Neural progenitor cell (in vitro differentiated cells): ENCODE data around the gene SEZ6L. TPM values are rescaled to one million over a fixed set of nuclear protein-coding genes. Genes with fewer than 3 reads are reported as not detected.
A peak's percentile ranks its signal among the peaks of the same experiment; 100 is the strongest.

ENCODE experiments used
- DNase-seq: peaks from one replicate; pipeline ENCODE4 v3.0.0-alpha.2; 2016; ENCODE audit warnings: low spot score
- H2AFZ ChIP-seq: fragments of 200-600 bp; sonication (generic); replicated peaks from 2 replicates; pipeline ENCODE4 v1.6.1; 2016; ENCODE audit warnings: antibody characterized with exemption
- H3F3A ChIP-seq: fragments of 200-600 bp; sonication (generic); 2 replicates; pipeline ENCODE4 v1.6.1; 2016; ENCODE audit warnings: antibody characterized with exemption, low read depth
- H3K27ac ChIP-seq: fragments of 200-600 bp; sonication (generic); 2 replicates; pipeline ENCODE4 v1.5.1; 2016; ENCODE audit warnings: mild to moderate bottlenecking
- H3K27me3 ChIP-seq: fragments of 200-600 bp; sonication (generic); 2 replicates; pipeline ENCODE4 v1.6.1; 2016; ENCODE audit warnings: mild to moderate bottlenecking, moderate library complexity
- H3K36me3 ChIP-seq: fragments of 200-600 bp; sonication (generic); 2 replicates; pipeline ENCODE4 v1.5.1; 2016
- H3K4me1 ChIP-seq: fragments of 200-600 bp; sonication (generic); 2 replicates; pipeline ENCODE4 v1.6.1; 2016; ENCODE audit warnings: mixed run types
- H3K4me2 ChIP-seq: fragments of 200-600 bp; sonication (generic); 2 replicates; pipeline ENCODE4 v1.6.1; 2016
- H3K4me3 ChIP-seq: fragments of 200-600 bp; sonication (generic); 2 replicates; pipeline ENCODE4 v1.5.1; 2016
- H3K79me2 ChIP-seq: fragments of 200-600 bp; sonication (generic); 2 replicates; pipeline ENCODE4 v1.6.1; 2016; ENCODE audit warnings: low read depth
- H3K9ac ChIP-seq: fragments of 200-600 bp; sonication (generic); 2 replicates; pipeline ENCODE4 v1.6.1; 2016
- H3K9me3 ChIP-seq: fragments of 200-600 bp; sonication (generic); 2 replicates; pipeline ENCODE4 v1.5.1; 2016; ENCODE audit warnings: low read depth
- H4K20me1 ChIP-seq: fragments of 200-600 bp; sonication (generic); 2 replicates; pipeline ENCODE4 v1.6.1; 2016; ENCODE audit warnings: low read depth
- H3K27ac Mint-ChIP-seq: 3 replicates; pipeline ENCODE4 v1.8.0; 2021; ENCODE audit warnings: mixed read lengths
- H3K27me3 Mint-ChIP-seq: 2 replicates; pipeline ENCODE4 v1.8.0; 2022; ENCODE audit warnings: low read depth, mild to moderate bottlenecking, inconsistent platforms, moderate library complexity, mixed read lengths; ENCODE audit not compliant: insufficient read depth
- H3K36me3 Mint-ChIP-seq: 3 replicates; pipeline ENCODE4 v1.8.0; 2021; ENCODE audit warnings: mixed read lengths
- H3K4me1 Mint-ChIP-seq: 3 replicates; pipeline ENCODE4 v1.8.0; 2021; ENCODE audit warnings: mixed read lengths
- H3K4me3 Mint-ChIP-seq: 3 replicates; pipeline ENCODE4 v1.8.0; 2021; ENCODE audit warnings: mild to moderate bottlenecking, moderate library complexity, mixed read lengths
- H3K9me3 Mint-ChIP-seq: 3 replicates; pipeline ENCODE4 v1.8.0; 2020; ENCODE audit warnings: mixed read lengths
- CTCF ChIP-seq: fragments of 200-600 bp; sonication (generic); IDR thresholded peaks from 2 replicates; pipeline ENCODE4 v1.5.1; 2017; ENCODE audit warnings: antibody characterized with exemption, mild to moderate bottlenecking
- EZH2 ChIP-seq: fragments of 200-600 bp; sonication (generic); IDR thresholded peaks from 2 replicates; pipeline ENCODE4 v1.6.1; 2017; ENCODE audit warnings: antibody characterized with exemption, mild to moderate bottlenecking, moderate library complexity
- EZH2phosphoT487 ChIP-seq: fragments of 200-600 bp; sonication (generic); IDR thresholded peaks from 2 replicates; pipeline ENCODE4 v1.6.1; 2017; ENCODE audit warnings: antibody characterized with exemption
- total RNA-seq: library from RNA; depleted of rRNA; stranded (reverse); fragments of >200 nt; gene quantifications from 2 replicates; pipeline ENCODE4 v1.2.3, GENCODE V29; 2015; ENCODE audit warnings: low replicate concordance

The SEZ6L gene
- total RNA-seq, 1 donor from 2014 or later: 0.22 TPM

- Mint-ChIP-seq H3K4me3 (no peak overlapping the region), H3K9me3 (no peaks in the 10 kb centered on the region), H3K36me3 (no peaks in the 10 kb centered on the region), H3K27ac (no peak overlapping the region), H3K27me3 (peaks cover 7% of the 10 kb centered on the region), H3K4me1 (no peaks in the 10 kb centered on the region)
- no peaks in the 10 kb centered on the region for H4K20me1 ChIP-seq
- no peak overlapping the region for H3K9ac ChIP-seq
- TF ChIP-seq EZH2 (no peak), CTCF (no peak), EZH2phosphoT487 (no peak)
- no peak overlapping the region for H3K4me3 ChIP-seq
- H3K36me3 ChIP-seq: no peaks in the 10 kb centered on the region
- no peak overlapping the region for H3K4me2 ChIP-seq
- peaks cover 25% of the 10 kb centered on the region for H3K27me3 ChIP-seq
- no peaks in the 10 kb centered on the region for H3F3A ChIP-seq
- H3K9me3 ChIP-seq: no peaks in the 10 kb centered on the region
- no peak overlapping the region for H2AFZ ChIP-seq
- no peak for DNase-seq
- no peaks in the 10 kb centered on the region for H3K4me1 ChIP-seq
- no peak overlapping the region for H3K27ac ChIP-seq
- no peaks in the 10 kb centered on the region for H3K79me2 ChIP-seq
These were observed 158.0 kb downstream of the SEZ6L start for GRCh38 chr22:26327306-26327705.

GRCh38 chr22:26328221-26328620 lies 159.0 kb downstream of the SEZ6L start:
- no peaks in the 10 kb centered on the region for H4K20me1 ChIP-seq
- Mint-ChIP-seq H3K9me3 (no peaks in the 10 kb centered on the region), H3K36me3 (no peaks in the 10 kb centered on the region), H3K27me3 (peaks cover 7% of the 10 kb centered on the region), H3K27ac (no peak overlapping the region), H3K4me3 (no peak overlapping the region), H3K4me1 (no peaks in the 10 kb centered on the region)
- no peaks in the 10 kb centered on the region for H3K4me1 ChIP-seq
- no peak overlapping the region for H3K9ac ChIP-seq
- TF ChIP-seq EZH2: no peak
- TF ChIP-seq CTCF: no peak
- no peak for TF ChIP-seq EZH2phosphoT487
- no peak overlapping the region for H3K27ac ChIP-seq
- no peak overlapping the region for H3K4me3 ChIP-seq
- DNase-seq: no peak
- H3K27me3 ChIP-seq: peaks cover 34% of the 10 kb centered on the region
- H3K4me2 ChIP-seq: no peak overlapping the region
- H3K9me3 ChIP-seq: no peaks in the 10 kb centered on the region
- H2AFZ ChIP-seq: no peak overlapping the region
- H3F3A ChIP-seq: no peaks in the 10 kb centered on the region
- no peaks in the 10 kb centered on the region for H3K36me3 ChIP-seq
- no peaks in the 10 kb centered on the region for H3K79me2 ChIP-seq

GRCh38 chr22:26330971-26331625 lies 161.8 kb downstream of the SEZ6L start:
- H3K9me3 ChIP-seq: no peaks in the 10 kb centered on the region
- peaks cover 58% of the 10 kb centered on the region for H3K27me3 ChIP-seq
- peak; percentile 76 for DNase-seq
- Mint-ChIP-seq H3K9me3 (no peaks in the 10 kb centered on the region), H3K36me3 (no peaks in the 10 kb centered on the region), H3K27me3 (peaks cover 10% of the 10 kb centered on the region), H3K4me1 (no peaks in the 10 kb centered on the region), H3K4me3 (no peak overlapping the region), H3K27ac (no peak overlapping the region)
- H2AFZ ChIP-seq: no peak overlapping the region
- no peak overlapping the region for H3K27ac ChIP-seq
- TF ChIP-seq CTCF (peak; percentile 99), EZH2 (no peak), EZH2phosphoT487 (no peak)
- no peaks in the 10 kb centered on the region for H4K20me1 ChIP-seq
- no peak overlapping the region for H3K9ac ChIP-seq
- no peaks in the 10 kb centered on the region for H3F3A ChIP-seq
- no peak overlapping the region for H3K4me2 ChIP-seq
- H3K36me3 ChIP-seq: no peaks in the 10 kb centered on the region
- no peaks in the 10 kb centered on the region for H3K4me1 ChIP-seq
- no peaks in the 10 kb centered on the region for H3K79me2 ChIP-seq
- H3K4me3 ChIP-seq: no peak overlapping the region
